Right lobe of liver (tissue), 4 donors: ENCODE results near the gene LSMEM2.

Experiments
- CTCF ChIP-seq, 4 donors: fragments of 200-600 bp in 3 of 4; fragments of 450-650 bp in 1 of 4; IDR thresholded peaks; one replicate each; pipeline versions ENCODE4 v1.5.1 to v1.8.0; 2016 to 2022; ENCODE audit warnings: antibody characterized with exemption in 4 of 4, mild to moderate bottlenecking in 2 of 4
- POLR2A ChIP-seq: fragments of 450-650 bp; IDR thresholded peaks from one replicate; pipeline ENCODE4 v1.6.1; 2017; ENCODE audit warnings: antibody characterized with exemption, mild to moderate bottlenecking
- donor health status: DM: no; HTN: no; CAD: no.
- donor health status: DM: no; HTN: no; CAD: no.
- donor health status: DM: no; HTN: yes; CAD: no.

GRCh38 chr3:50261505-50261904, 17.4 kb upstream of the LSMEM2 start:
- TF ChIP-seq CTCF (IDR thresholded peaks at IDR 0.05) = no peak
- no peak for TF ChIP-seq POLR2A
